Right lobe of liver (tissue), 6 donors: ENCODE data around the gene A2M. TPM values are rescaled to one million over a fixed set of nuclear protein-coding genes. Genes with fewer than 3 reads are reported as not detected.

Source experiments
- ATAC-seq, 4 donors: fragments of 200-7000 bp; cut with Tn5 transposase; one replicate each; pipeline ENCODE4 v1.9.1; 2020; ENCODE audit warnings: mild to moderate bottlenecking in 4 of 4, moderate library complexity in 4 of 4
- DNase-seq, 3 donors: peaks; one replicate each; pipeline ENCODE4 v3.0.0-alpha.2; 2020
- H3K27ac ChIP-seq, 3 donors: fragments of 200-600 bp; one replicate each; pipeline ENCODE4 v1.8.0; 2022
- H3K27me3 ChIP-seq, 2 donors: fragments of 200-600 bp; one replicate each; pipeline ENCODE4 v1.8.0; 2022
- H3K36me3 ChIP-seq, 4 donors: fragments of 200-600 bp; sonication (generic) in 1 of 4; one replicate each; pipeline versions ENCODE4 v1.5.1 to v1.8.0; 2017 to 2022; ENCODE audit warnings: control low read depth in 1 of 4
- H3K4me1 ChIP-seq, 4 donors: fragments of 200-600 bp; sonication (generic) in 1 of 4; one replicate each; pipeline versions ENCODE4 v1.5.1 to v1.8.0; 2017 to 2022; ENCODE audit warnings: control low read depth in 1 of 4
- H3K4me3 ChIP-seq, 3 donors: fragments of 200-600 bp; one replicate each; pipeline ENCODE4 v1.8.0; 2022
- H3K9me3 ChIP-seq, 4 donors: fragments of 200-600 bp; sonication (generic) in 1 of 4; one replicate each; pipeline versions ENCODE4 v1.5.1 to v1.8.0; 2017 to 2022; ENCODE audit warnings: control low read depth in 1 of 4
- CTCF ChIP-seq, 4 donors: fragments of 200-600 bp in 3 of 4; fragments of 450-650 bp in 1 of 4; IDR thresholded peaks; one replicate each; pipeline versions ENCODE4 v1.5.1 to v1.8.0; 2016 to 2022; ENCODE audit warnings: antibody characterized with exemption in 4 of 4, mild to moderate bottlenecking in 2 of 4
- POLR2A ChIP-seq: fragments of 450-650 bp; IDR thresholded peaks from one replicate; pipeline ENCODE4 v1.6.1; 2017; ENCODE audit warnings: antibody characterized with exemption, mild to moderate bottlenecking
- WGBS: methylation state at CpG from one replicate; pipeline ENCODE4 v1.1.6; 2018; ENCODE audit warnings: low coverage, low lambda C conversion rate; ENCODE audit not compliant: insufficient coverage; ENCODE audit errors: missing lambda C conversion rate; 5-methylcytosine and 5-hydroxymethylcytosine counted together
- intact Hi-C, 2 donors: fragments of 100-400 bp; cut with DNase I; formaldehyde crosslinking; loops; one replicate each; pipeline versions ENCODE4 v1.11.2 to v1.14.1; 2022
- total RNA-seq, 6 experiments: library from RNA; depleted of rRNA in 2 of 6; stranded (reverse); fragments of >200 nt in 2 of 6; fragmentation: NEBNext Ultra II Directional in 3 of 6; extraction: Animal tissue kit (Norgen Biotek cat#: 25700) in 3 of 6; gene quantifications; one replicate each; pipeline versions ENCODE4 v1.1.0 to v1.2.4, GENCODE V29; 2016 to 2023
- donor health status: DM: no; HTN: yes; CAD: no.
- donor health status: DM: no; HTN: no; CAD: no.
- donor health status: DM: no; HTN: no; CAD: no.
- donor health status: DM: no; HTN: yes; CAD: no.
- donor health status: DM: no; HTN: yes; CAD: no.

Gene A2M
- total RNA-seq, 6 experiments from 2014 or later: 978 to 3,352 (median 2,507) TPM

DNA sequence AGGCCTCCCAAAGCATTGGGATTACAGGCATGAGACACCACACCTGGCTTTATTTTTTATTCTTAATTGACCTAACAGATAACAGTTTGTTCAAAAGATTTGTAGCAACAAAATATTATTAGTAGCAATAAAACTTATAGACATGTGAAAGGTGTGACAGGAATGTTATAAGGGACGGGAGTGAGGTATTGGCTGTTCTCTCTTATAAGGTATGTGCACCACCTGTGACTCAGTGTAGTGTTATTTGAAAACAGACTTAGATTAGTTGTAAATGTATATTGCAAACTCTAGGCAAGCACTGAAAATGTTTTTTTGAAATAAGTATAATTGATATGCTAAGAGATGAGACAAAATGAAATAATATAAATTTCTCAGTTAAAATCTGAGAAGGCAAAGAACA is 68.6 kb downstream of the A2M start:
- intact Hi-C loops: loop anchor here (10.0 kb wide), 2 partner anchors 372 to 382 kb away; partner anchors contain the start of gene MFAP5 (in 1 of the 2)
- ATAC-seq (no peak), DNase-seq (no peak)
- no peaks in the 10 kb centered on the region for H3K36me3 ChIP-seq
- no peaks in the 10 kb centered on the region for H3K9me3 ChIP-seq
- no peaks in the 10 kb centered on the region for H3K4me1 ChIP-seq
- TF ChIP-seq POLR2A (no peak), CTCF (IDR thresholded peaks at IDR 0.05) (no peak)
- no peaks in the 10 kb centered on the region for H3K27me3 ChIP-seq
- 70% methylated on average over 1 of the region's 1 CpG for WGBS
- H3K4me3 ChIP-seq: no peak overlapping the region
- H3K27ac ChIP-seq: no peak overlapping the region

DNA sequence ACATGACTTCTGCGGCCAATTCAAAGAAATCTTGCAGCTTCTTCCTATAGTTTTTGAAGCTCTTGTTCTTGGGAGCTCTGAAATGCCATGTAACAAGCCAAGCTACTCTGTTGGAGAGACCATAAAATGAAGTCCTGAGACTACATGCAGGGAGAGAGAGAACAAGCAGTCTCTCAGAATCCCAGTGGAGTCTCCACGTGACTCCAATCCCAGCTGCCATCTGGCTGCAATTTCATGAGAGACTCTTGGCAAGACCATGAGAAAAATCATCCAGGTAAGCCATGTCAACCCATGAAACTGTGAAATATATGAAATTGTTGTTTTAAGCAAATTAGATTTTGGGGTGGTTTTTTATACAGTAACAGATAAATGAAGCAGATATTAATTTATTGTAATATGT is 72.0 kb downstream of the A2M start:
- TF ChIP-seq CTCF (IDR thresholded peaks at IDR 0.05): no peak
- TF ChIP-seq POLR2A: no peak
- H3K36me3 ChIP-seq: no peaks in the 10 kb centered on the region
- H3K27me3 ChIP-seq: no peaks in the 10 kb centered on the region
- no peaks in the 10 kb centered on the region for H3K9me3 ChIP-seq
- no peak overlapping the region for H3K4me3 ChIP-seq
- WGBS: 72% methylated on average over 2 of the region's 2 CpGs
- H3K27ac ChIP-seq: no peak overlapping the region
- intact Hi-C loops: loop anchor here (10.0 kb wide), 2 partner anchors 369 to 379 kb away; partner anchors contain the start of gene MFAP5 (in 1 of the 2)
- DNase-seq (no peak), ATAC-seq (no peak)
- no peaks in the 10 kb centered on the region for H3K4me1 ChIP-seq

DNA sequence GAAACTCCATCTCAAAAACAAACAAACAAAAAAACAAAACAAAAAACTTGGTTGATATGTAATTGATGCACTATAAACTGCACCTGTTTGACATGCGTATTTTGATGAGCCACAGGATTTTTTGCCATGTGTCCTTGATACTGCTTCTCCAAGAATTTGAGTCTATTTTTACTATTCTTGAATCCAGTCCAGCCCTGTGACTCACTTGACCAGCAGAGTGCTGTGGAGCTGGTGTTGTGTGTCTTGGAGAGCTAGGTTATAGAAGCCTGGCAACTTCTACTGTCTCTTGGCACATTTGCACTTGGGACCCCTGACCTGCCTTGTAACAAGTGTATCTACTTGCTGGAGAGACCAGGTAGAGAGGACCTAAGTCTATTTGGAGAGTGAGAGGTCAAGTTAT is 74.4 kb downstream of the A2M start:
- TF ChIP-seq CTCF (IDR thresholded peaks at IDR 0.05) (no peak), POLR2A (no peak)
- Histone ChIP-seq H3K4me3 (no peak overlapping the region), H3K9me3 (no peaks in the 10 kb centered on the region), H3K36me3 (no peaks in the 10 kb centered on the region), H3K27me3 (no peaks in the 10 kb centered on the region), H3K27ac (no peak overlapping the region), H3K4me1 (no peaks in the 10 kb centered on the region)
- ATAC-seq: no peak
- intact Hi-C loops: loop anchor here (10.0 kb wide), 2 partner anchors 367 to 377 kb away; partner anchors contain the start of gene MFAP5 (in 1 of the 2)
- DNase-seq: no peak
- 67% methylated on average over 1 of the region's 1 CpG for WGBS

DNA sequence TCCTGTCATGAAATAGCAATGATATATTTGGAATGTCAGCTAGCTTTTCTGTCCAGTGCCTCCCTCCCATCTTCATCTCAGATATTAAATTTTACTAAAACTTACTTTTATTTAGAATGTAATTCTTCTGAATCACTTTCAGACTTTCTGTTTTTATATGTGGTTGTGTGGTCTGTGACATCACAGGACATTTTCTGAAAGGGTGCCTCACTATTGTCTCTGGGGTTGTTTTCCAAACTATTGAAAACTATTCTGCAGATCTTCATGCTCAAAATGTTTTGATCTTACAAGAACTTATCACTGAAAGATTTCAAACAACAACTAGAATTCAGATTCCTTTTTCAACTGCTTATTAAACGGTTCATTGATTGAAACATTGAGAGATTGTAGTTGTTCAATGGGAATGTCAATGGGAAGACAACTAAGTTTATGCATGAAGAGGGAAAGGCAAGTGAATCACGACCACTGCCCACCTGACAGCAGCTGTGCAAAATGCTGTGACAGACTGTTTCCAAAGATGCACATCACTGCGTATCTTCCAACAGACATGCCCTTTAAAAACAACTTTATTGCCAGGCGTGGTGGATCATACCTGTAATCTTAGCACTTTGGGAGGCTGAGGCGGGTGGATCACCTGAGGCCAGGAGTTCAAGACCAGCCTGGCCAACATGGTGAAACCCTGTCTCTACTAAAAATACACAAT is 75.1 kb downstream of the A2M start:
- H3K4me3 ChIP-seq: no peak overlapping the region
- H3K36me3 ChIP-seq: no peaks in the 10 kb centered on the region
- 47% methylated on average over 5 of the region's 5 CpGs for WGBS
- DNase-seq (no peak), ATAC-seq (no peak)
- intact Hi-C loops: loop anchor here (10.0 kb wide), 2 partner anchors 366 to 376 kb away; partner anchors contain the start of gene MFAP5 (in 1 of the 2)
- no peaks in the 10 kb centered on the region for H3K9me3 ChIP-seq
- no peaks in the 10 kb centered on the region for H3K27me3 ChIP-seq
- H3K4me1 ChIP-seq: no peaks in the 10 kb centered on the region
- H3K27ac ChIP-seq: no peak overlapping the region
- TF ChIP-seq POLR2A: no peak
- TF ChIP-seq CTCF (IDR thresholded peaks at IDR 0.05): no peak
